Muscle layer of duodenum (tissue), 2 donors: Measurements from ENCODE around the gene DNAJC16.

Experiments used
- H3K27ac ChIP-seq: one replicate; pipeline ENCODE4 v1.7.0; 2013; ENCODE audit warnings: mild to moderate bottlenecking, low read length
- H3K27me3 ChIP-seq: one replicate; pipeline ENCODE4 v1.7.0; 2013; ENCODE audit warnings: low read depth, mild to moderate bottlenecking, control low read depth, low read length
- H3K36me3 ChIP-seq, 2 donors: one replicate each; pipeline ENCODE4 v1.7.0; 2013; ENCODE audit warnings: low read length in 2 of 2, control low read depth in 1 of 2, mild to moderate bottlenecking in 1 of 2; ENCODE audit not compliant: insufficient read depth in 2 of 2, control insufficient read depth in 1 of 2
- H3K4me1 ChIP-seq, 2 donors: one replicate each; pipeline ENCODE4 v1.7.0; 2013; ENCODE audit warnings: low read length in 2 of 2, mild to moderate bottlenecking in 2 of 2, control low read depth in 1 of 2, moderate library complexity in 1 of 2; ENCODE audit not compliant: insufficient read depth in 2 of 2, control insufficient read depth in 1 of 2
- H3K4me3 ChIP-seq, 2 donors: one replicate each; pipeline ENCODE4 v1.7.0; 2013; ENCODE audit warnings: low read length in 2 of 2, low read depth in 1 of 2, mild to moderate bottlenecking in 1 of 2
- H3K9me3 ChIP-seq, 2 donors: one replicate each; pipeline ENCODE4 v1.7.0; 2013; ENCODE audit warnings: low read length in 2 of 2, control low read depth in 1 of 2, mild to moderate bottlenecking in 1 of 2; ENCODE audit not compliant: control insufficient read depth in 1 of 2
- donor health status: healthy.

The DNAJC16 gene

DNA sequence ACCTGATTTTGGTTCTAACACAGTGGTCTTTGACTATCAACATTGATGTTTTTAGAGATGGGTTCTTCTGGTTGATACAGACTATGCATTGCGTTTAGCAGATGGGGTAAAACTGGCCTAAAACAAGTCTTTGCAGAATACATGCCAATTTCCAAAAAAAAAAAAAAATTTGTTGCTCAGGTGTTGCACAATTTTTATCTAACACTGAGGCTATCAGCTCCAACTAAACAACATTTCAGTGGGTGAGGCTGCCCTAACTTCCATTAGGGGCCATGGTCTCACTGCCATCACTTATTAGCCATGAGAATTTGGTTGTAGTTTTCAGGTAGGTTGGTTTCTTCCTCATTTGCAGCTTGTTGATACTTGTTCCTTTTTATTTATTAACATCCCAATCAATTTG, 44.2 kb downstream of the DNAJC16 start:
- H3K4me1 ChIP-seq = no peaks in the 10 kb centered on the region
- no peaks in the 10 kb centered on the region for H3K27me3 ChIP-seq
- no peak overlapping the region for H3K27ac ChIP-seq
- no peak overlapping the region for H3K4me3 ChIP-seq
- H3K36me3 ChIP-seq = peaks cover 28 to 37% of the 10 kb centered on the region in 2 donors
- no peaks in the 10 kb centered on the region for H3K9me3 ChIP-seq

DNA sequence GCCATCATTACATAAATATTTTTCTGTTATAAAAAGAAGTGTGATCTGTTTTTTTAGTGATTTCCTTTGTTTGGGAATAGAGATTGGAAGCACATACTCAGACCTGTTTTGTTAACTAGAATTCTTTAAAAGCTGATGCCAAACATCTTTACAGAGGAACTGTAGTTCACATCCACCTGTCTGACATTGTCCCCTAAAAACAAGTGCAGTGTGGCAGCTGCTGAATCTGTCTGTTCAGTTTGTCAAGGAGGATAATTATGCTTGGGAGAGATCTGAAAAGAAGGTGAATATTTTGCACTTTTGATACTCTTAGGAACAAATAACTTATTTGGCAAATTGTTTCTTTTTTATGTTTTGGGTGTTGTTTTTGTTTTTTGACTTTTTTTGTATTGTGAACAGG, 44.6 kb downstream of the DNAJC16 start:
- H3K27ac ChIP-seq = no peak overlapping the region
- no peak overlapping the region for H3K4me3 ChIP-seq
- no peaks in the 10 kb centered on the region for H3K4me1 ChIP-seq
- H3K36me3 ChIP-seq = peaks cover 24 to 33% of the 10 kb centered on the region in 2 donors
- no peaks in the 10 kb centered on the region for H3K27me3 ChIP-seq
- no peaks in the 10 kb centered on the region for H3K9me3 ChIP-seq

DNA sequence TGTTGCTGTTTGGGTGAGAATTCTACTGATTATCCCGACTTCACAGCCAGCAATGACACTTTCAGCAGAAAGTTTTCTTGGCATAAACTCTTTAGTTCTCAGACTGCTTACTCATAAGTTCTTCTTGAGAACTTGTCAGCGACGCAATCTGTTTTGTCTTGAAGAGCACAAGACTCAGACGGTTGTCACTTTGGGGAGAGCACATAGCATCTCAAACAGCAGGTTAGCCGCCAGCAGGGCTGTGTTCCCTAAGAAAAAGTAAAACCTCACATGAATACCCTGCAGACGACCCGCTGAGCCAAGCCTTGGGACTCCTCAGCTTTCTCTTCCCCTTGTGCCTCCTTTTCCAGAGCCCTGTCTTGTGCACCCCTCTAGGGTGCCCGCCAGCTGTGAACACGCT, 46.8 kb downstream of the DNAJC16 start:
- Histone ChIP-seq H3K27ac (no peak overlapping the region), H3K4me3 (no peak overlapping the region), H3K4me1 (no peaks in the 10 kb centered on the region), H3K36me3 (peaks cover 2 to 11% of the 10 kb centered on the region in 2 donors), H3K9me3 (no peaks in the 10 kb centered on the region), H3K27me3 (no peaks in the 10 kb centered on the region)

GRCh38 chr1:15574741-15575140, 48.1 kb downstream of the DNAJC16 start:
- no peaks in the 10 kb centered on the region for H3K27me3 ChIP-seq
- H3K9me3 ChIP-seq = no peaks in the 10 kb centered on the region
- no peak overlapping the region for H3K27ac ChIP-seq
- peaks cover 0 to 5% of the 10 kb centered on the region in 2 donors for H3K4me1 ChIP-seq
- H3K36me3 ChIP-seq = peaks cover 0 to 5% of the 10 kb centered on the region in 2 donors
- H3K4me3 ChIP-seq = no peak overlapping the region

- Histone ChIP-seq H3K36me3 (peaks cover 0 to 3% of the 10 kb centered on the region in 2 donors), H3K4me3 (no peak overlapping the region), H3K27me3 (no peaks in the 10 kb centered on the region), H3K4me1 (peaks cover 0 to 8% of the 10 kb centered on the region in 2 donors), H3K27ac (no peak overlapping the region), H3K9me3 (no peaks in the 10 kb centered on the region)
These were observed 49.0 kb downstream of the DNAJC16 start for GRCh38 chr1:15575549-15576150.

DNA sequence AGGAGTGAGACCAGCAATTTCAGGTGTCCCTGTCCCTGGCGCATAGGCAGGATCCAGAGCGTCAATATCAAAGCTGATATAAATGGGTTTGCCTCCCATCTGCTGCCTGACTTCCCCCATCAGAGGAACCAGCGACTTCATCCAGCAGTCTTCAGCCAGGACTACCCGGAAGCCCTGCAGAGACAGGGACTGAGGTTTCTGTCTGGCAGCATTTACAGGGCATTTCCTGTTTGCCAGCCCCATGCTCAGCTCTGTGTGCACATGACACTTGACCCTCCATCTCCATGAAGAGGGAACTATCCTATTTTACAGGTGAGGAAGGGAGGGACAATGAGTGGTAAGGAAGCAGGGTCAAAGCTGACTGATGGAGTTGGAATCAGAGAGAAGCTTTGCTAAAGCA, 51.0 kb downstream of the DNAJC16 start:
- peaks cover 0 to 8% of the 10 kb centered on the region in 2 donors for H3K4me1 ChIP-seq
- H3K27ac ChIP-seq = no peak overlapping the region
- H3K27me3 ChIP-seq = no peaks in the 10 kb centered on the region
- no peak overlapping the region for H3K4me3 ChIP-seq
- H3K36me3 ChIP-seq = no peaks in the 10 kb centered on the region
- H3K9me3 ChIP-seq = no peaks in the 10 kb centered on the region

DNA sequence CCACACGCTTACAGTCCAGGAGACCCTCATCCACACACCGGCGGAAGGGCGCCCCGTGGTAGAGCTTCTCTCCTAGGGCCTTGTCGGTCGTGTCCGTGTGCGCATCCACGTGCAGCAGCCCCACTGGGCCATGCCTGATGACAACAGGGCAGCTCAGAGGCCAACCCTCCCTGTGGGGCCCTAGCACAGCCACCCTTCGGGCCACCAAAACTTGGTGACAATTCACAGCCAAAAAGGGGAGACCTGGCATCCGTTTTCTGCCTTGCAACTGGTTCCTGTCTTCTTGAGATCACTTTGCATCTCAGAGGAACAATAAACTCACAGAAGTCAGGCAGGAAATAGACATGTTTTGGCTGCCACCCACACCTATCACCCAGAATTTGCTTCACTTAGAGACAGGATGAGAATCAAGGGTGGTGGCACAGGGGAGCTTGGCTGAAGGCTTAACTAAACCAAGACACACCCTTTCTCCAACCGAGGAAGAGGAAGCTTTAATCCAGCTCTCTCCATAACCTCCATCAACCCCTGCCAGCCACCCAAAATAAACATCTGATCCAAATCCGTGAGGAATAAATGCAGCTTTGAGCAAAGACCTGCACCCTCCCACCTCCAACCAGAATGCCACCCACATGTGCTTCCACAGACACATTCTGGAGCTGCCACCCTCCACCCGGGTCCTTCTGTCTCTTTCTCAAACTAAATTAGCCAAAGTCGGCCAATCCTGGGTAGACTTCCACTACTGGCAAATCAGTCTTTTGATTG, 52.5 kb downstream of the DNAJC16 start:
- no peak overlapping the region for H3K27ac ChIP-seq
- no peak overlapping the region for H3K4me3 ChIP-seq
- H3K4me1 ChIP-seq = peaks cover 0 to 8% of the 10 kb centered on the region in 2 donors
- H3K9me3 ChIP-seq = no peaks in the 10 kb centered on the region
- H3K27me3 ChIP-seq = no peaks in the 10 kb centered on the region
- no peaks in the 10 kb centered on the region for H3K36me3 ChIP-seq

DNA sequence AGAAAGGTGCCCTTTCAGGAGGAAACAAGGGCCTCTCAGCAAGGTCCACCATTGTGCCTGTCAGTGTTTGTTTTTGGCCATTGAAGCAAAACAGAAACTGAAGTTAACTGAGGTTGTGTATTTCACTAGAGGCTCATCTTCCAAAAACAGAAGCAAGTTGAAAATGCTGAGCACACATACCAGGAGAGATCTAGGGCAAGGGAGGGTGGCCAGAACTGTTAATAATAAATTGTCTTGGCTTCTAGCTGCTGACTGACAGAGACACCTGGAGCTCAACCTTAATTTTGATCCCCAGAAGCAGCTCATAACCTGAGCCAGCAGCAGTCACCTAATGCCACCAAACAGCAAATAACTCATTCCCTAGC, 53.0 kb downstream of the DNAJC16 start:
- Histone ChIP-seq H3K27ac (no peak overlapping the region), H3K9me3 (no peaks in the 10 kb centered on the region), H3K4me3 (no peak overlapping the region), H3K4me1 (peaks cover 0 to 11% of the 10 kb centered on the region in 2 donors), H3K36me3 (no peaks in the 10 kb centered on the region), H3K27me3 (no peaks in the 10 kb centered on the region)

- H3K4me1 ChIP-seq = peaks cover 0 to 16% of the 10 kb centered on the region in 2 donors
- no peaks in the 10 kb centered on the region for H3K9me3 ChIP-seq
- no peak overlapping the region for H3K4me3 ChIP-seq
- H3K27me3 ChIP-seq = no peaks in the 10 kb centered on the region
- no peaks in the 10 kb centered on the region for H3K36me3 ChIP-seq
- H3K27ac ChIP-seq = no peak overlapping the region
These were observed 56.5 kb downstream of the DNAJC16 start for GRCh38 chr1:15583016-15583706.

GRCh38 chr1:15584489-15585363, 58.1 kb downstream of the DNAJC16 start, which contains the start of gene AGMAT:
TSS of gene AGMAT (minus strand) at chr1:15585051. CDS start at chr1:15584967, 84 bp downstream.
- Histone ChIP-seq H3K4me1 (peaks cover 0 to 11% of the 10 kb centered on the region in 2 donors), H3K27ac (no peak within 1 kb of the TSS), H3K27me3 (no peaks in the 10 kb centered on the region), H3K4me3 (peak within 1 kb of the TSS; percentile 11 to 60), H3K36me3 (no peaks in the 10 kb centered on the region), H3K9me3 (no peaks in the 10 kb centered on the region)

GRCh38 chr1:15592285-15592684, 65.6 kb downstream of the DNAJC16 start:
- Histone ChIP-seq H3K4me1 (peaks cover 0 to 5% of the 10 kb centered on the region in 2 donors), H3K9me3 (no peaks in the 10 kb centered on the region), H3K4me3 (no peak overlapping the region), H3K36me3 (no peaks in the 10 kb centered on the region), H3K27ac (no peak overlapping the region), H3K27me3 (no peaks in the 10 kb centered on the region)
